H1 (cell line): ENCODE results near the gene MANSC1. TPM values are rescaled to one million over a fixed set of nuclear protein-coding genes. Genes with fewer than 3 reads are reported as not detected.

Experiments
- RAD21 ChIP-seq, 2 experiments: IDR thresholded peaks in 1 of 2; conservative IDR thresholded peaks in 1 of 2; 2 replicates each; pipeline ENCODE4 v1.6.1; 2011; ENCODE audit warnings: low read depth in 2 of 2, low read length in 2 of 2, improper control_type of control experiment in 1 of 2, inconsistent platforms in 1 of 2, mild to moderate bottlenecking in 1 of 2, moderate library complexity in 1 of 2
- polyA plus RNA-seq, 7 experiments: library from polyadenylated mRNA; depleted of rRNA in 3 of 7; stranded (reverse) in 5 of 7; unstranded in 2 of 7; fragments of >200 nt in 5 of 7; fragments of 200-250 nt in 2 of 7; gene quantifications; 1 replicate in 5 of 7; 2 replicates in 1 of 7; 4 replicates in 1 of 7; pipeline versions ENCODE4 v1.2.1 to v1.2.3, GENCODE V29; 2011 to 2013; ENCODE audit warnings: missing spikeins in 2 of 7, mixed read lengths in 2 of 7
- total RNA-seq: library from RNA; stranded (reverse); fragmentation: NEBNext Ultra II Directional; extraction: Animal tissue kit (Norgen Biotek cat#: 25700); gene quantifications from 2 replicates; pipeline ENCODE4 v1.2.1, GENCODE V29; 2021

Gene MANSC1
- total and polyA plus RNA-seq, 2 of the 8 experiments (the other 6 are each of a cell fraction or from before 2014, with no cell fraction given), result 2.0 to 8.9 TPM

DNA sequence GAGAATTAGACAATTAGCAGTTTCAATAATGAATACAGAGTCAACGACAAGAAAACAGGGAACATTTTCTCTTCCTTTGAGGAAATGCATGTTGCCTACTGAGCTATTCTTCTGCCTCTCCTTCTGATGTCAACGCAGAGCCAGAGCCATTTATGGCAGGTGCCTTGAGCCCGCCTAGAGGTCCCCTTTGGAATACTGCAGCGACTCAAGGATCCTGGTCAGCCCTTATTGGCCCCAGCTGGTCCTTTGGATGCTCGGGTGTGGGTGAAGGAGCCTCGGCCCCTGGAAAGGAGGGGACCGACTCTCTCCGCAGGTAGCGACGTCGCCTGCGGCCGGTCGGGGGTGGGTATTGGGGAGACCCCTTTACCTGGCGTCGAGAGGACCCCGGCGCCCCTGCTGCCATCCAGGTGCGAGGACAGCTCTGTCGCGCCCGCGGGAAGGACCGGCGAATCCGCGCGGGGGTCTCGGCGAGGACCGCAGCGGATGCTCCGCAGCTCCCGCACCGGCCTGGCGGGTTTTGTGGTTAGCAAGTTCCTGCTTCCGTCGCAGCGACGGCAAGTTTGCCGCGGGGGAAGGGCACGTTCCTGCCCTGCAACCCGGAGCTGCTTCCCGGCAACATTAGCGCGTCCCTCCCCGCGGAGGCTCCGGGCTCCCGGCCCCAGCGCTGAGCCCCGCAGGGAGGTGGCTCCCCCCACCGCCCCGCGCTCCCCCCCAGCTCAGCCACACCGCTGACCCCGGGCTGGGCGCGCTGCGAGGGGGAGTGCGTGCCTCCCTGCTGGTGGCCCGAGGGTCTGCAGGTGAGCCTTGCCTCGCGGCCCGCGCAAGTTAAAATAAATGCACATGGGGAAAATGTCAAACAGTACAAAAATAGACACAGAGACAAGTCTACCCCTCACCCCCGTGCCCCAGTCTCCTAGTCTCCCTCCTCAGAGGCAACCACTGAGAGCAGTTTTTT is at the start of gene MANSC1 (continued):
- peak; percentile 25 to 29 for TF ChIP-seq RAD21 (IDR thresholded peaks at IDR 0.05 in 1 of 2, conservative IDR thresholded peaks at IDR 0.05 in 1 of 2; ENCODE audit: low read depth in 2 of 2, low read length in 2 of 2)
